LHCN-M2 (cell line): ENCODE data around the gene KANK3. TPM values are rescaled to one million over a fixed set of nuclear protein-coding genes. Genes with fewer than 3 reads are reported as not detected.
"Not testable (repeated sequence)": the region's sequence is repeated elsewhere in the genome, so short reads cannot be mapped to it uniquely, and the experiment has no call there.

Source experiments
- DNase-seq: peaks from one replicate; pipeline ENCODE4 v3.0.0-alpha.2; 2012; ENCODE audit warnings: low read depth
- polyA plus RNA-seq: library from polyadenylated mRNA; unstranded; fragments of >200 nt; gene quantifications from one replicate; pipeline ENCODE4 v1.2.1, GENCODE V29; 2012; ENCODE audit warnings: missing spikeins
- total RNA-seq: library from RNA; depleted of rRNA; stranded (reverse); fragments of >200 nt; gene quantifications from 2 replicates; pipeline ENCODE4 v1.2.3, GENCODE V29; 2014; rRNA removed

The KANK3 gene
- total RNA-seq: 0.11 and 1.2 TPM in 2 replicates
- 0.02 TPM for polyA plus RNA-seq

GRCh38 chr19:8342684-8343482, at the start of gene KANK3:
Gene KANK3 (minus strand): TSS chr19:8343262. CDS start chr19:8337828, 5,434 bp downstream.
- DNase-seq: peak; percentile 79

DNA sequence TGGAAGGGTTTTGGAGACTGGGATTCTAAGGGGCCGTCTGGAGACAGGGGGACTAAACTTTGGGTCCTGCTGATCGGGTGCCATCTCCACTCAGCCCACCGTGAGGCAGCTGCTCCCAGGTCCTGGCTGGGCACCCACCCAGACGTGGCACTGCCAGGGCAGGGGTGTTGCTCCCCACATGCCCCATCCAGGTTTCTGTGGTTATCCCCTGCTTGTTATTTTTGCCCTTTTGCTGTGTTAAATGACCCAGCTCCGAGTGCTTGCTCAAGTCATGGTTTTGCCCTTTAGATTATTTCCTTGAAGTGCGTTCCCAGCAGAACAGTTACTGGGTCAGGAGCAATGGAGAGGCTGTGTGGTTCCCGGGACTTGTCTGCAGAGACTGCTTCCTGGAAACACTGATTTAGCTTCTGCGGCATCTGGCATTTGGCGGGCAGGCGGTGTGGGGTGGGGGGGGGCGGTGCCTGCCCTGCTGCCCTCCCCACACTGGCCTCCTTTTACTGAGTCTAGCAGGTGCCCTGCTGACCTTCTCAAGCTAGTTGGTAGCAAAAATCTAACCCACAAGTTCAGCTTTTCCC, 49.0 kb upstream of the KANK3 start:
- peak; percentile 40 for DNase-seq

DNA sequence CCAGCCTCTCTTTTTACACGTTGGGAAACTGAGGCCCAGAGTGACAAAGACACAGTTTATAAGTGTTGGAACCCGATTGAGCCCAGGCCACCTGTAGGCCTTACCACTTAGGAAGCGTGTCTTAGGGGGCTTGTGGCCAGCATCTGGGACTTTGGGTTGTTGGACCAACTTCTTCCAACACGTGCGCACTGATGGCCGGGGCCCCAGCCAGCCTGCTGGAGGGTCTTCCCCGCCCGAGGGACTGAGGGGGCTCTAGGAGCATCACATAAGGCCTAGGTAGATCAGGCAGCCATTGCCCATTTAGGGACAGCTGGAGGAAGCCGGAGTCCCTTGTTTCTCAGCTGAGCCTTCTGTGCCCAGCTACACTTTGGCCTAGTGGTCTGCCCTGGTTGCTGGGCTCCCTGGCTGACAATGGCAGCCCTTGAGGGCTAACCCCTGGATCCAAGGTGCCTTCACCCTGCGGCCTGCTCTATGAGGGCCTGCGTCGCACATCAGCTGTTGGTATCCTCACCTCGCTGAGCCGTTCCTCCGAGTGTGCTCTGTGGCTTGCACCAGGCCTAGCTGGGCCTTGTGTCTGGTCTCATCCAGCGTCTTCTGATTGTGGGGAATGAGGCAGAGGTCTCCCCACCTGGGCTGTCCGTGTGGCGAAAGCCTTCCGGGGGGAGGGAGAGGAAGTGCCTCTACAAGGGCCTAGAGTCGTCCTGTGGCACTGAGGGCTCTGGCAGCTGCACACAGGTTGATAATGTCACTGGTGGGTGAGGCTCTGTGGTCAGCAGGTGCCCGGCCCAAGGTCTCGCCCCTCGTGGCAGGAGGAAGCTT, 48.3 kb upstream of the KANK3 start:
- no peak for DNase-seq

DNA sequence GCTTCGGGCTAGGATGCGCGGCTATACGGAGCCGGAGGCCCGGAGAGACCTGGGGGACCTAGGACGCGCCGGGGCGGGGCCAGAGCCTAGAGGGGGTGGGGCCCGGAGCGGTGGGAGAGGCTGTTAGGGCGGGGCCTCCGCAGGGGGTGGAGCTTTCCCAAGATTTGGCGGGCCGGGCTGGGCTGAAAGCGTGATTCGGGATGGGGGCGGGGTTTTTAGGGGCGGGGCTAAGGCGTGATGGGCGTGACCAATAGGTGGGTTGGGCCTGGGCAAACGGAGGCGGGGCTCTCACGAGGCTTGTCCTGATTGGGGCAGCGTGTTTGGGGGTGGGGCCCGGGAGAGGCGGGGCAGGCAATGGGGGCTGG, 47.5 kb upstream of the KANK3 start:
- peak; percentile 85 for DNase-seq

DNA sequence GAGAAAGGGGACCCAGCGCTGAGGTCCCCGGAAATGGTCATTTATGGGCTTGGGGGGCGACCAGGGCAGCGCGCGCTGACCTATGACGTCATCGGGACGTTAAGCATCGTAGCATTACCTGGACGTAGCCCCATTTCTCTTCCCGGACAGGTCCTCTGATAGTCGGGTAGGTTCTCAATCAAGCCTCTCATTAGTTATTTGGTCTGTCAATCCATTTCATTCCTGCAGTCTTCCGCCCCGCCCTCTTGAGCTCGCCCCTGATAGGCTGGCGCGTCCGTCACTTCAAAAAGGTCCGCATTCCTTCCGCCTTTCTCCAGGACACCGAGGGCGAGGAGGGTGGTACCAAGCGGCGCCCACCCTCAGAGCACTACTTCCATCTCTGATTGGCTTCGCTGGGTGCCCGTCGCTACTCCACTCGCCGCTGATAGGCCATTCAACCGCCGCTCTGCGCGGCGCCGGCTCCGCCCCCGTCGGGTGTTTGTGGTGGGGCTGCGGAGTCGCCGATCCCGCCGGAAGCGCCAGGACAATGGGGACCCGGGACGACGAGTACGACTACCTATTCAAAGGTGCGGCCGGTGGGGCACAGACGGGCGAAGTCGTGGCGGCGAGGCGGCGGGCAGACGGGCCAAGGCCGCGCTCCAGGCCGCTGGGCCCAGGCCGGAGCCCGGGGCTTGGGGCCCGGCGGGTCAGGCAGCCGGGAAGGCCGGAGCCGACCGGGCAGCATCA, 47.0 kb upstream of the KANK3 start, which contains the start of gene RAB11B:
Gene RAB11B, plus strand, starts transcription at position 470 of the 726 bp plus-strand sequence. Its CDS starts 57 bp downstream, at position 527.
- peak; percentile 100 for DNase-seq

- no peak for DNase-seq
Observed at GRCh38 chr19:8388612-8388958, 45.5 kb upstream of the KANK3 start.

GRCh38 chr19:8387688-8388611, 44.9 kb upstream of the KANK3 start:
- DNase-seq: no peak

- no peak for DNase-seq
Observed at GRCh38 chr19:8386990-8387389, 43.9 kb upstream of the KANK3 start.

GRCh38 chr19:8386419-8386818, 43.4 kb upstream of the KANK3 start:
- not testable (repeated sequence) for DNase-seq

- not testable (repeated sequence) for DNase-seq
Observed at GRCh38 chr19:8385566-8385965, 42.5 kb upstream of the KANK3 start.

DNA sequence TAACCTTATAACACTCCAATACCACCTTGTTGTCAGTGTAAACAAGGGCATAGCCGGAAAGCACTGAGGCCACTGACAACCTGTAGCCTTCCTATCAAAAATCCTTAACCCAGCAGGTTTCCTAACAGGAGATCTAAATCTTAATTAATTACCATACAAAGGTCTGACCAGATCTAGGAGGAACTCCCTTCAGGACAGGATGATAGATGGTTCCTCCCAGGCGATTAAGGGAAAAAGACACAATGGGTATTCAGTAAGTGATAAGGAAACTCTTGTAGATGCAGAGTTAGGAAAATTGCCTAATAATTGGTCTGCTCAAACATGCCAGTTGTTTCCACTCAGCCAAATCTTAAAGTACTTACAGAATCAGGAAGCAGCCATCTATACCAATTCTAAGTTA, 42.0 kb upstream of the KANK3 start:
- DNase-seq: not testable (repeated sequence)

DNA sequence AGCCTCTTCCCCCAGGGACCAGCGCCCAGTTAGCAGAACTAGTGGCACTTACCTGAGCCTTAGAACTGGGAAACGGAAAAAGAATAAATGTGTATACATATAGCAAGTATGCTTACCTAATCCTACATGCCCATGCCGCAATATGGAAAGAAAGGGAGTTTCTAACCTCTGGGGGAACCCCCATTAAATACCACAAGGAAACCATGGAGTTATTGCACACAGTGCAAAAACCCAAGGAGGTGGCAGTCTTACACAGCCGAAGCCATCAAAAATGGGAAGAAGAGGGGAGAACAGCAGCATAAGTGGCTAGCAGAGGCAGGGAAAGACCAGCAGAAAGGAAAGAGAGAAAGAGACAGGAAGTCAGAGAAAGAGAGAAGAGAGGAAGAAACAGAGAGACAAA, 41.5 kb upstream of the KANK3 start:
- not testable (repeated sequence) for DNase-seq

DNA sequence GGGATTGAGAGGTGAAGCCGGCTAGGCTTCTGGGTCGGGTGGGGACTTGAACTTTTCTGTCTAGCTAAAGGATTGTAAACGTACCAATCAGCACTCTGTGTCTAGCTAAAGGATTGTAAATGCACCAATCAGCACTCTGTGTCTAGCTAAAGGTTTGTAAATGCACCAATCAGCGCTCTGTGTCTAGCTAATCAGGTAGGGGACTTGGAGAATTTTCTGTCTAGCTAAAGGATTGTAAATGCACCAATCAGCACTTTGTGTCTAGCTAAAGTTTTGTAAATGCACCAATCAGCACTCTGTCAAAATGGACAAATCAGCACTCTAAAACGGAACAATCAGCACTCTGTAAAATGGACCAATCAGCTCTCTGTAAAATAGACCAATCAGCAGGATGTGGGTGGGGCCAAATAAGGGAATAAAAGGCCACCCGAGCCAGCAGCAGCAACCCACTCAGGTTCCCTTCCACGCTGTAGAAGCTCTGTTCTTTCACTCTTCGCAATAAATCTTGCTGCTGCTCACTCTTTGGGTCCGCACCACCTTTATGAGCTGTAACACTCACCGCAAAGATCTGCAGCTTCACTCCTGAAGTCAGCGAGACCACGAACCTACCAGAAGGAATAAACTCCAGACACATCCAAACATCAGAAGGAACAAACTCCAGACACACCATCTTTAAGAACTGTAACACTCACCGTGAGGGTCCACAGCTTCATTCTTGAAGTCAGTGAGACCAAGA, 36.3 kb upstream of the KANK3 start:
- DNase-seq: not testable (repeated sequence)

- no peak for DNase-seq
Observed at GRCh38 chr19:8377598-8377997, 34.5 kb upstream of the KANK3 start.

GRCh38 chr19:8376373-8376974, 33.4 kb upstream of the KANK3 start:
- DNase-seq: not testable (repeated sequence)

- not testable (repeated sequence) for DNase-seq
Observed at GRCh38 chr19:8375766-8376165, 32.7 kb upstream of the KANK3 start.

GRCh38 chr19:8373867-8374813, 31.1 kb upstream of the KANK3 start:
- peak; percentile 52 for DNase-seq
